ENCODE measurements around the gene TCEA2.

The TCEA2 gene

DNA sequence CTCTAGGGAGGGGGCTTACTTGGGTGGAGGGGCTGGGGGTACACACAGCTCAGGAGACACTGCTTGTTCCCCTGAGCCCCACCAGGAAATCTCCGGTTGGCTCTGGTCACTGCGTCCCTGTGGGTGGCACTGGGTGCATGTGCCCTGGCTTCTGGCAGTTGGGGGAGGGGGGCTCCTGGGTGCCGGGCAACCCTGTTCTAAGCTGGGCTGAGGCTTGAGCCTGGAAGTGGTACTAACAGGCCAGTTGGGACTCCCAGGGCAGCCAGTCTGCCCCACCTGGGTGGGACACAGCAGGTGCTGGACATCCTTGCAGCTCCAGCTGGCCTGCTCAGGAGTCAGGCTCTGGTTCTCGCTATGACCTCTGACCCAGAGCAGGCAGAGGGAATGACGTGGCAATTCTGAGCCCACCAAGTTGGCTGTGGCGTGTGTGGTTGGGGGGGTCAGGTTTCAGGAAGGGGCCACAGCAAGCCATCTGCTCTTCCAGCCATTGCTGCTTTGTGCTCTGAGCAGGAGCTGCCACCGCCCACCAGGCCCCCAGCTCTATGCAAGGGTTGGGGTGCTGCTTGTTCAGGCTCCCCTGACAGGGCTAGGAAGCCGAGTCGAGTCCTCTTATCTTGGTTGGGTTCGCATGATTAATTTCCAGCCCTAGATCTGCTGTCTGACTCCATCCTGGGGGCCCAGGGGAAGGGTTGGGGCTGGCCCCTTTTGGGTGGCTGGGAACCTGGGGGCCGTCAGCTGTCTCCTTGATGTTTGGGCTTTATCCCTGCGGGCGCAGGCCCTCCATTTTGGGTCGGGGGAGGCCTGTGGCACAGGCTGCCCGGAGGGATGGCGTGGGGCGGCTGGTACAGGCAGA, 26.4 kb upstream of the TCEA2 start:
- no peak for DNase-seq

DNA sequence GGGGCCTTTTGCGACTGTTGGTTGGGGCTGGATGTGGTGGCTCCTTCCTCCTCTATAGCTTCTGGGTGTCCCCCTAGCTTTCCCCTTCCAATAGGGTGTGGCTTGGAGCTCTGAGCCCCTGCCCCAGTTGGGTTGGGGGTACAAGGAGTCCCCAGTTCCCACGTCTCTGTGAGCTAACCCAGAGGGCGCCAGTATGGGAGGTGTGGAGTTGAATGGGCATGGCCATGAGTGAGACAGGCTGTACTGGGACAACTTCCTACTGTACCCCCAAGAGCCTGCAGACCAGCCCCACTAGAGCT, 25.9 kb upstream of the TCEA2 start:
- DNase-seq, result no peak

DNA sequence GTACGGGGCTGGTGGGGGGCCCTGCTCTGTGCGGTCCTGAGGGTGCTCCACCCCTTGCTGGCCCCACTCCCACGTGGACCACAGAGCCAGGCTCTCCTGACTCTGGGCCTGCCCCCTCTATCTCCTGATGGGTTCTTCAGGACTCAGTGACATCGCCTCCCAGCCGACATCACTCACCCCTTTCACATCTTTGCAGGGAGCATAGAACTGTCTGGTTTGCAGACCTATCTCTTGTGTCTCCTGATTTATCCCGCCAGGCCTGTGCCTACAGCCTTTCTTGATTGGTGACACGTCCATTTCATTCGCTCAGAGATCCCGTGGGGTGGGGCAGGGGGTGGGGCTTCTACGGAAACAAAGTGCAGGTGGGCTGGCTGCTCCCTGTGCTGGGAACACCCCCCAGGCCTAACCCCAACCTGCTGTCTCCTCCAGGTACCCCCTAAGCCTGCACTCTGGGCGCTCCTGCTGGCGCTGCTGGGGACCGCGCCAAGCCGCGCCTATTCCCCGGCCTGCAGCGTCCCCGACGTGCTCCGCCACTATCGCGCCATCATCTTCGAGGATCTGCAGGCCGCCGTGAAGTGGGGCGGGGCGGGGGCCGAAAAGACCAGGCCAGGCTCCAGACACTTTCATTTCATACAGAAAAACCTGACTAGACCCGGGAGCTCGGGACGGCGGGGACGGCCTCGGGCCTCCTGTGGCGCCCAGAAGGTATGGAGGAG, 25.3 kb upstream of the TCEA2 start:
- DNase-seq, result no peak

DNA sequence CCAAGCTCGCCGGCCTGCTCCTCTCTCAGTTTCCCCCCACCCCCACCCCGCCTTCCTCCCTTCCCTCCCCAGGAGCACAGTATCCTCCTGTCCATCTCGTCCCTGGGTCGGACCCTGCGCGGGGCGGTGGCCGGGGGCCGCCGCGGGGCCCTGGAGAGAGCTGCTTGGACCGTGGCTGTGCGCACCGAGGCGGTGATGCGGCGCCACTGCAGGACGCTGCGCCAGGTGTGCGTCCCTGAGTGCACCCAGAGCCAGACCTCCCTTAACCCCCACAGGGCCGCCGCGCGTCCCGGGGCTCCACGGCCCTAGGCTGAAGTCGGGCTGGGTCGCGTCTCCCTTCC, 24.8 kb upstream of the TCEA2 start:
- no peak for DNase-seq

DNA sequence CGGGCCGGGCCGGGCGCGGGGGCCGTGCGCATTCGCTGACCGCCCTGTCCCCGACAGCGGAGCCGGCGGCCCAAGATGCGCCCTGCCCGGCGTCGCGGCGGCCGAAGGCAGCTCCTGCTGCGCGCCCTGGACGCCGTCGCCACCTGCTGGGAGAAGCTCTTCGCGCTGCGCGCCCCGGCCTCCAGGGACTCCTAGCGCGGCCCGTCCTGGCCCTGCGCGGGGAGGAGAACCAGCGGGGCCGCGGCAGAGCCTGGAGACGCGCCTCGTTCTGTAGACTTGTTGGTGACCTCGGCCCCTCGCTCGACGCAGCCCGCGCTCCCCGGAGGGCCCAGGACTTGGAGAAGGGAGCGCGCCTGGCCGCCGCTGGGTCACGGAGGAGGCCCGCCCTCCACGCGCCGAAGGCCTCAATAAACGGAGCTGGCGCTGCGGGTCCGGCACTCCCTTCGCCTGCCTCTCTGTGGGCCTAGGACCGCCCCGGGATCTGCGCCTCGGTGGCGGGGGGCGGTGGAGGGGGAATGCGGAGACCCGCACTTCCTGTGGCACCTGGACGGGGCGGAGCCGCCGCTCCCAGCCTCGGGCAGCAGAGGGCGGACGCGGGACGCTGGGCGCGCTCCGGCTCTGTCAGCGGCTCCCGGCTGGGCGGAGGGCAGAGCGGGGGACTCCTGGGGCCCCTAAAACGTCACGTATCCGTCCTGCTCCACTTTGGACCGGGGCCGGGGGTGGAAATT, 24.3 kb upstream of the TCEA2 start:
- DNase-seq, result peak; percentile 65

DNA sequence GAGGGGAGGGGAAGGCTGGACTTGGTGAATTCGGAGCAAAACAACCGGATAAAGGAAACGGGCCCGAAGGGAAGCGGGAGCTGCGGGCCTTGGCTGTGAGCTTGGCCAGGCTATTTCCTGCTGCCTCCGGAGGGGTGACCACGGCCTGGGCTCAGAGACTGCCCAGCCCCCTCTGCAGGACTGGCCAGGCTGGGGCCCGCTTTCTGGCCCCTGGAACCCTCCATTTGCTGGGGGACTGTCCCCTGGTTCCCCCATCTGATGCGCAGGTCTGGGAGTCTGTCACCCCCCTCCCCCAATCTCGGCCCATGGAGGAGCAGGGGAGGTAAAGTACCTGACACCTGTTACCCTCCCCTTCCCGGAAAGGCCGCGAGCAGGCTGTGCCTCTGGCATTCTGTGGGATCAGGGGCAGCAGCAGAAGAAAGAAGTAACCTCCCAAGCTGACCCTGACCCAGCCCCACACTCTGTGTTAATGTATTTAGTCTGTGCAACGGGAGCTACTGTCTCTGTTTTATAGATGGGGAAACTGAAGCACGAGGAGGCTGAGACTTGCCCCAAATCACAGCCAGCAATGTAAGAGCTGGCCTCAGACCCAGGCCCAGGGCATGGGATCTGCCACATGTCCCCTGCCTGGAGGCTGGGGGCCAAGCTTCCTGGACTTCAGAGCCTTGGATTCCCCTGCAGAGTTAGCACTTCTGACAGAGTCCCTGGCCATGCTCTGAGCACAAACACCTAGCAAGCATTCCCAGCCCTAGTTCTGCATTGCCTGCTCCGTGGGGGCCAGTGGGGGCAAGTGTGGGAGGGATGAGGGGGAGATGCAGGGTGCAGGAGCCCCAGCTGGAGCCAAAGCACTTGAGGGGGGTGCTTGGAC, 23.5 kb upstream of the TCEA2 start:
- DNase-seq, result no peak

DNA sequence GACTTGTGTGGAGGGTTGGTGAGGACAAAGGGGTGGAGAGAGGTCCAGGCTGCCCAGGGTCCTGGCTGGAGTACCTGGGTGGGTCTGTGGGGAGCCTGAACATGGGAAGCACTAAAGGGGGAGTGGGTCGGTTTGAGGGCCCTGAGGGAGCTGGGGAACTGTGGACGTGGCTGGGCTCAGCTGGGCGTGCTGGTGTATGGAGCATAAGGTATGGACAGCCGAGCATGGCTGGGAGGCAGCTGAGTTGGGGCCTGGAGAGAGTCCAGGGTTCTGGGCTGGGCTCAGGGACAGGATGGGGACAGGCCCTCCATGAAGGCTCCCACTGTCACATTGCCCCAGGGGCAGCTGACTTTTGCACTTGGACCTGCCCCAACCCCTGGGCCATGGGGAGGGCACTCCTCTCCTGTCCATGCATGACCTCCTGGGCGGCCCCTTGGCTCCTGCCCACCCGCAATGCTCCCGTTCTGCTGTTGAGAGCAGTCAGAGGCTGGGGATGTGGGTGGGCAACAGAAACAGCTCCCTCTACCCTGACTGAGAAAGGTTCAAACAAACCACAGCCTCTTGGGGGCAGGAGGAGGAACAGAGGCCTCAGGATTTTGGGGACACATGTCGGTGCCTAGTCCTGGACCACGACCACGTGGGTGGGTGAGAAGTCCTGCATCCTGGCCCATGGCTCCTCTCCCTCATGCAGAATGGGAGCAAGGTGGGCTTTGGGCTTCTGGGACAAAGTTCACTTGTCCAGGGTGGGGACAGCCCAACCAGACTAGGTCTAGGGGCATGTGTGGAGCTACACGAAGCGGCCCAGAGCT, 22.6 kb upstream of the TCEA2 start:
- DNase-seq, result no peak

DNA sequence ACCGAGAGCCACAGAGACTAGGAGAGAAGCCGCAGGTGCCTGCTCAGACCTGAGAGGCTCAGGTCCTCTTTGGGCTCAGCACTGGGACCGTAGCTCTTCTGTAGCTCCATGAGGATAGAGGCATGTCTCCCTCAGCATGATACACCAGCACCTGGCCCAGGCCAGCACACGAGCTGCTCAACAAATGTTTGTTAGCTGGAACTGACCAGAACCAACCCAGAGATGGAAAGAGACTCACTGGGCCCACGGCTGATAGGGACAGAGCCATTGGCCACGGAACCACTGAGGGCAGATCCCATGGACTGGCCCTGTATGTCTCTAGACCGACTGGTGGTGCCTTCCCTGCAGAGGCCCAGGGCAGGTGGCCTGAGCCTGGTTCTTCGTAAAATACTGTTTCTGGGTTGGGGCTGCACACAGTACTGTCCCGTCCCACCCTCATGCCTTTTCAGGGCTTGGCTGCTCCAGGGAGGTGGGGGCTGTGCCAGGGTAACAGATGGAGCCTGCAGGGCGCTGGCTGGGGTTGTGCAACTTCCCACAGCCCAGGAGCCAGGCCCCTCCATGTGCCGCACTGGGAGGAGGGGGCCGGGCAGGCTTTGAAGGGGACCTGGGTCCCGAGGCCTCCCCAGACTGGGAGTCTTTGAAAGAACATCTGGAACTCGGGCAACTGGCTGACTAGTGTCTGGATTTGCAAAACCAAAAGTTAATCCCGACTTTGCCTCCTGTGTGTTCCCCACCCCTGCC, 21.8 kb upstream of the TCEA2 start:
- no peak for DNase-seq

DNA sequence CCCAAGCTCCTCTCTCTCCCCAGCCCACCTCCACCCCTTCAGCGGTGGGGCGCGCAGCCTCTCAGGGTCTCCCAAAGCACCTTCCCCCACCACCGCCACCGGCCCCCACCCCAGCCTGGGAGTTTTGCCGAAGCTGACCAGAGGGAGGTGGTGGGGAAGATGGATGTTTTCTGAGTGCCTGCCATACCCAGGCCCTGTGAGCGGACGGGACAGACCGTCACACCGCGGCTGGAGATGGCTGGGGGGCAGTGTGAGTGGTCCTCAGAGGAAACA, 21.3 kb upstream of the TCEA2 start:
- no peak for DNase-seq

DNA sequence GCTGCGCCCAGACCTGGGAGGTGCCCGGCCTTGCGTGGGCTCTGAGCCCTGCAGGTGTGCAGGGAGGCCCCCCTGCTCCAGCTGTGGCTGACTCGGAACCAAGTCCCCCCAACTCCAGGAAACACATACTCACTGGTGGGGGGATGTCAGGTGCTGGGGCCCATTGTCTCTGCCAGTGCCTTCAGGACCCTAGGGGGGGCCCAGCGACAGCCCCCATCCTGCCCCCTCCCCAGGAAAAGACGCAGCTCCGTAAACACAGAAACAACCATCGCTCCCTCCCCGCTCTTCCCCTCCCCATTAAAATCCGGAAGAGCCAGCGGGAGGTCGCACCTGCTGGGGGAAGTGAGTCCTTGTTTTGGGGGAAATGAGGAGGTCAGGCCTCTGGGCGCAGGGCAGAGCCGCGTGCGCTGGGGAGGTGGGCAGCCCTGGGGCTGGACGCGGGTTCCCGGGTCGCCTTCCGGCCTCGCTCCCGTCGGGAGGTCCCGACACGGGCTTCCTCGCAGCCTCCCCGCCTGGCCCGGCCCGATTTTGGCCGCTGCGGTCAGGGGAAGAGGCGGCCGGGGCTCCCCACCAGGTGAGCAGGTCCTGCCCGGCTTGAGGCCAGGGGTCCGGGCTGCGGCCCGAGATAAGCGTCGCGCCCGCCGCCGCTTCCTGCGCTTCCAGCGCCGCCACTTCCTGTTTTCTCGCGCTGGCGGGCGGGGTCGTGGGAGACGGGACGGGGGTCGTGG, 20.8 kb upstream of the TCEA2 start:
- DNase-seq, result no peak

DNA sequence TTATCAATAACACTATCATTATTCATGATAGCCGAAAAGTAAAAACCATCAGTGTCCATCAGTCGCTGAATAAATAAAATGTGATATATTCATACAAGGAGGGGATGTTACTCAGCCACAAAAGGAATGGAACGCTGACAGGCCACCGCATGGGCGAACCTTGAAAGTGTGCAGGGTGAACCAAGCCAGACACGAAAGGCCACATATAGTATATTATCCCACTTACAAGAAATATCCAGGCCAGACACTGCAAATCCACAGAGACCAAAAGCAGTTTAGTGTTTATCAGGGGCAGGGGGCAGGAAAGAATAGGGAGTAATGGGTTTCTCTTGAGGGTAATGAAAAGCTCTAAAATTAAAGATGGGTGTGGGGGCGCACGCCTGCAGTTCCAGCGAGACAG, 19.2 kb upstream of the TCEA2 start:
- no peak for DNase-seq

DNA sequence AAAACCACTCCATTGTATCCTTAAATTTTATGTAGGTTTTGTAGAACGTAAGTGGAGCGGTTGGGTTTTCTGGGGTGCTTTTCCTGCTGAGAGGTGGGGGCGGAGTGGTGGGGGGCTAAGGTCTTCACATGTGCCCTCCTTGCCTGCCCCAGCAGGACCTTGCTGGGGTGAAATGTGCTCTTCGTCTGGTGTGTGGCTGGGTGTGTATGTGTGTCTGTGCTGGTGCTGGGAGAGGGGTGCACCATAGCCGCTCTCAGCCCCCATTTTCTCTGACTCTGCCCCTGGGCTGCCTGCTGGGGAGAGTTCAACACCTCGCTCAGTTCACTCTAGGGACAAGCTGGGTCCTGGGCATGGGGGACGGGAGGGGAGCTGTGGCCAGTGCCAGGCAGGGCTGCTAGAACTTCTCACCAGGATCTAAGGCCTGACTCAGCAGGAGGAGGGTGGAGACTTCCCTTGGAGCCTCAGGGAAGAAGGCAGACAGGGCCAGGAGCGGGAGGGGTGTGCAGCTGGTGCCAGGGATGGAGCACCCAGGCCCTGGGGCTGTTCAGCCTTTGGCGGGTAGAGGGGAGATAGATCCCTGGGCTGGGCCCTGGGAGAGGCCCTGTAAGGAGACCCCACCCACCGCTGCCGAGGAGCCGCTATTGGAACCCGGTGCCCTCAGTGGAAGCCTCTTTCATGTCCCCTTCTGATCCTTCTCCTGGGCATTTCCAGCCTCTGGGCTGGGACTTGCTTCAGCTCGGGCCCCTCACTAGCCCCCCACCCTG, 18.3 kb upstream of the TCEA2 start:
- no peak for DNase-seq

DNA sequence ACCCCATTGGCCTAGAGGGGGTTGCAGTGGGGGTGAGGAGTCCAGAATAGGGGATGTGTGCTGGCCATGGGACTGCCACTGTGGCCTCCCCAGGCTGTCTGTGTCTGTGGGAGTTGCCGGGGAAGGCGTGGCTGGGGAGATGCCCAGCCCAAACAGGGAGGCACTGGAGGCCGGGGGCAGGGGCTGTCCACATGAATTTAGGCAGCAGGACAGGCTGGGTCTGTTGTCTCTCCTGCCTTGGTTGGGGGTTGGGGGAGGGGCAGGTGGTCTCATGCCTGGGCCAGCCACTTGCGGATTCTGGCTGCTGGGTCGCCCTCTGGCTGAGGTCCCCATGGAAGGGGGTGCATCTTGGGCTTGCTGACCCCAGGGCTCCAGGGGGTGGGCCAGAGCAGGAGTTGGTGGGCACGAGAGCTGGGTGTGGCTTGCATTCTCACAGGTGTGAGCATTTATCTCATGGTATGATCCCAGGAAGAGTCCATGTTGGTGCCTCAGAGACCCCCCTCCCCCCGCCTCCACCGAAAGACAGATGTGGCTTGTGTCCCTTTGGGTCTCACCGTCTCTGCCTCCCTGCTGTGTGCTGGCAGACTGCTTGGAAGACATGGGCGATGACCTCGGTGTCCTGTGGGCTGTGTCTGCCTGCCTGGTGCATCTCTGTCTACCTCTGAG, 17.5 kb upstream of the TCEA2 start:
- DNase-seq, result no peak

DNA sequence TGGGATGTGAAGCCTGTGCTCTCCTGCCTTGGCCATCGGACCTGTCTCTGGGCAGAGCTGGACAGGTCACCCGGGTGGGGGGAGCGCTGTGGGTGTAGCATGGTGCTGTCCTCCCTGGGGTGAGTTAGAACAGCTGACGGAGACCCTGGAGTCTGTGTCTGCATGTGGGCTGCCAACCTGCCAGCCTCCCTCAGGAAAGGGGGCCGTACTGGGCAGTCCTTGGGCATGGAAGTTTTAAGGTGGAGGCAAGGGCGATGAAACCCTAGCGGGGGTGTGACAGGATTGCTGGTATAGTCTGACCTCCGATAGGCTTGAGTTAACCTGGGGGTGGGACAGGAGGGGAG, 16.0 kb upstream of the TCEA2 start:
- no peak for DNase-seq

DNA sequence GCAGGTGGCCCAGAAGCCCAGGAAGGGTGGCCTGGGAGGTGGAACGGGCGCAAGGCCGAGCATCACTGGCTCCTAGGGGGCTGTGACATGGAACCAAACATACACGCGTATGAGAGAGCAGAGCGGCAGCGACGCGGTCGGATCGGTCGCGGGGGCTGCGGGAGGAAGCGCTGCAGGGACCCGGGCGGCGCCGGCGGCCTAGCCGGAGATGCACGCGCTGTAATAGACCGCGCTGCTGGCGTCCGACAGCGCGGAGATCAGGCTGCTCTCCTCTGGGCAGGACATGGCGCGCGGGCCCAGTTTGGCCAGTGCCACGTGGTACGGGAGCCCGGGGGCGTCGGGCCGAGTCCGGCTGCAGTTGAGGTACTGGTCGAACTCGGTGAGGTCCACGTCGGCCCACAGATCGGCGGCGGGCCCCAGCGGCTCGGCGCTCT, 15.0 kb upstream of the TCEA2 start:
- no peak for DNase-seq

DNA sequence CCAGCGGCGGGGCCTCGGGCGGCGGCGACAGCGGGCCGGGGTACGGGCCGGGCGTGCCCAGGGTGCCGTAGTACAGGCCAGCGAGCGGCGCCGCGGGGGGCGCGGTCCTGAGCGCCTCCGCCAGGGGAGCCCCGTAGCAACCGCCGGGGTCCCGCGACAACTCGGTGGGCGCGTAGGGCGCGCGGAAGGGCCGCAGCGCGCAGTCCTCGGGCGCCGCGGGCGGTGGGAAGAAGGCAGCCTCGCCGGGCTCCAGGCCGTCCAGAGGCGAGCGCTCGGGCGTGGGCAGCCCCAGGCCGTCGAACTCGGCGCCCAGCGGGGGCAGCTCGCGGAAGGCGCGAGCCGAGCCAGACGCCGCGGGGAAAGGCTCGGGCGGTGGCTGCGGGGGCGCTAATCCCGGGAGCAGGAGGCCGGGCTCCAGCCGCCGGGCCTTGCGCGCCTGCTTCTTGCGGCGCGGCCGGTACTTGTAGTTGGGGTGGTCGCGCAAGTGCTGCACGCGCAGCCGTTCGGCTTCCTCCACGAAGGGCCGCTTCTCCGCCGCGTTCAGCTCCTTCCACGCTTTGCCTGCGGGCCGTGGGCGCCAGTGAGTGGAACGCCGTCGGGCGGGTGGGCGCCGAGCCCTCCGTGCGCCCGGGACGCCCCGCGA, 14.5 kb upstream of the TCEA2 start:
- no peak for DNase-seq

DNA sequence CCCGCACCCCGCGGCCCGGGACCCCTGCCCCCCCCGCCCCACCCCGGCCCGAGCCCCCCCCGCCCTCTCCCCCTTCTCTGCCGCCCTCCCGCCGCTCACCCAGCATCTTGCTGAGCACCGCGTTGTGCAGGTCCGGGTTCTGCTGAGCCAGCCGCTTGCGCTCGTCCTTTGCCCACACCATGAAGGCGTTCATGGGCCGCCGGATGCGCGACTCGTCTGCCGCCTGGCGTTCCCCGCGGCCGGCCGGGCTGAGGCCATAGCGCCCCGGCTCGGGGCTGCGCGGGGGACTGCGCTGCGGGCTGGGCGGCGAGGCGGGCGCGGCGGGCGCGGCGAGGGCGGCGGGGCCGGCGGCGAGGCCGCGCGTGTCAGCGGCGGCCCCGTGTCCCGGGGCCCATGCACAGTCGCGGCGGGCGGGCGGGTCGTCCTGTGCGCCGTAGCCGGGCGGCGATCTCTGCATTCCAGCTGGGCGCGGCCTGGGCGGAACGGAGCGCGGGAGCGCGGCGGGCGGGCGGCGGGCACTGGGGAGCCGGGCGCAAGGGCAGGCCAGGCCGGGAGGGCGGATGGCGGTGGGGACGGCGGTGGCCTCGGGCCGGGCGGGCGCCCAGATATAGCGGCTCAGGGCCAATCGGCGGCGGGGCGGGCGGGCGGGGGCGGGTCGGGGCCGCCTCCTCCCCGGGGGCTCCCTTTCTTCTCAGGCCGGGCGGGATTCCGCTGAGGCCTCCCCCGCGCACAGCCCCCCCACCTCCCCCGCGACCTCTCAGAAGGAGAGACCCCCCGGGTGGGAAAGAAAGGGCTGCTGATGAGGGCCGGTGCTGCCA, 13.7 kb upstream of the TCEA2 start, which contains the start of gene SOX18:
SOX18 (minus strand) TSS at position 580 of the 818 bp plus-strand sequence; CDS start at position 457, 123 bp downstream.
- no peak for DNase-seq

DNA sequence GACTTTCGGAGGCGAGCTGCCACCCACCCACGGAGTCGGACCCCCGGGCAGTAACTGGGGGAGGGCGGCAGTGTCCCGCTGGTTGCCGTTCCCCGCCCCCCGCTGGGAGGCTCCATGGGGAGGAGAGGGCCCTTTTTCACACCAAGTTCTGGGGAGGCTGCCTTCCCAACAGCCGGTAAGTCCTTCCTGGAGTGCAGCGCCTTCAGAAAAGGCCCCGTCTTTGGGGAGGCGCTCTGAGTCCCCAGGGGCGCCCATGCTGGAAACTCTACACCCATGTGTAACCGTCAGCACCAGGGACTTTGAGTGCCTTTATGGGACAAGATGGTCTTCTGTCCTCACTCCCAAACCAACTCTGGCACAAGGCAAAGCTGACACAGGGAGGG, 13.1 kb upstream of the TCEA2 start:
- no peak for DNase-seq
